ENCODE results near the gene SGPP2.
"Not testable (repeated sequence)": the region's sequence is repeated elsewhere in the genome, so short reads cannot be mapped to it uniquely, and the experiment has no call there.

Gene SGPP2, protein sequence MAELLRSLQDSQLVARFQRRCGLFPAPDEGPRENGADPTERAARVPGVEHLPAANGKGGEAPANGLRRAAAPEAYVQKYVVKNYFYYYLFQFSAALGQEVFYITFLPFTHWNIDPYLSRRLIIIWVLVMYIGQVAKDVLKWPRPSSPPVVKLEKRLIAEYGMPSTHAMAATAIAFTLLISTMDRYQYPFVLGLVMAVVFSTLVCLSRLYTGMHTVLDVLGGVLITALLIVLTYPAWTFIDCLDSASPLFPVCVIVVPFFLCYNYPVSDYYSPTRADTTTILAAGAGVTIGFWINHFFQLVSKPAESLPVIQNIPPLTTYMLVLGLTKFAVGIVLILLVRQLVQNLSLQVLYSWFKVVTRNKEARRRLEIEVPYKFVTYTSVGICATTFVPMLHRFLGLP

DNA sequence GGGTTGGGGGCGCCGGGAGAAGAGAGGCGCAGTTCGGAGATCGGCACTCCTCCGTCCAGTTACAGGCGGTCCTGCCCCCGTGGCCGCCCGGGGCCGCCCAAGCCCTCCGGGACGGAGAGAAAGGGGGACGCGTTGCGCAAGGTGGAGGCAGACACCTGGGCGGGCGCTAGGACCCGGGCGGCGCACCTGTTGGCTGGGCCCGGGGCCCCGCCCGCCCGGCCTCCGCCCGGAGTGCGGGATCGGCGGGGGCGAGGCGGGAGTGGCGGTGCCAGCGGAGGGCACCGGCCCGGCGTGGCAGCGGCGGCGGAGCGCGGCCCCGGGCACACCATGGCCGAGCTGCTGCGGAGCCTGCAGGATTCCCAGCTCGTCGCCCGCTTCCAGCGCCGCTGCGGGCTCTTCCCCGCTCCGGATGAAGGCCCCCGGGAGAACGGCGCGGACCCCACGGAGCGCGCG, at the start of gene SGPP2:
TSS of gene SGPP2 (plus strand) at position 268 of the 453 bp plus-strand sequence. CDS start at position 328, 60 bp downstream.
- DNase-seq = no peak

DNA sequence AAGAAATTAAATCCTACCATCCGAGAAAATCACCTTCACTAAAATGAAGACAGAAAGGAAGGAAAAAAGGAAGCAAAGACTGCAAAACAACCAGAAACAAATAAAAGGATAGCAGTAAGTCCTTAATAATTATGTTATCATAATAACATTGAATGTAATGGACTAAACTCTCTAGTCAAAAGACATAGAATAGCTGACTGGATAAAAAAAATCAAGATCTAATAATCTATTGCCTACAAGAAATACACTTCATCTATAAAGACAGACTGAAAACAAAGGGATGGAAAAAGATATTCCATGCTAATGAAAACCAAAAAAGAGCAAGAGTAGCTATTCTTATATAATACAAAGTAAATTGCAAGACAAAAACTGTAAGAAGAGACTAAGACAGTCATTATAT, 48.5 kb upstream of the SGPP2 start:
- no peak for DNase-seq

DNA sequence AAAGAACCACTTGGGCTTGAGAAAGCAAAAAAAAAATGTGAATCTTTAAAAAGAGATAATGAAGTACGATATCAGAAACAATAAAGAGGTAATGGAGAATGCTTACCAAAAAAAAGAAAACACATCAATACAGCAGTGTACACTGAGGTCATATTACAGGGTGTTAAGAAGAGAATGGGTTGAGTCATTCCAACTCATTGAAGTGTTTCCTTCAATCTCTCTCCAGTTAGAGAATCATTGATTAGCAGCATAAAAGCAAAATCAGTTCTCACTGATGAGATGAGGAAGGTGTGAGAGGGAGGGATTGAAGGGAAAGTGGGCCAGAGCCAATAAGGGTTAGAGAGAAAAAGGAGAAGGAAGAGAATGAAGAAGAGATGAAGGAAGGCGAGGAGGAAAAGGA, 43.9 kb upstream of the SGPP2 start:
- DNase-seq = no peak

- no peak for DNase-seq
Measured at GRCh38 chr2:222381566-222381965, 42.8 kb upstream of the SGPP2 start.

GRCh38 chr2:222383255-222383654, 41.1 kb upstream of the SGPP2 start:
- DNase-seq = no peak

DNA sequence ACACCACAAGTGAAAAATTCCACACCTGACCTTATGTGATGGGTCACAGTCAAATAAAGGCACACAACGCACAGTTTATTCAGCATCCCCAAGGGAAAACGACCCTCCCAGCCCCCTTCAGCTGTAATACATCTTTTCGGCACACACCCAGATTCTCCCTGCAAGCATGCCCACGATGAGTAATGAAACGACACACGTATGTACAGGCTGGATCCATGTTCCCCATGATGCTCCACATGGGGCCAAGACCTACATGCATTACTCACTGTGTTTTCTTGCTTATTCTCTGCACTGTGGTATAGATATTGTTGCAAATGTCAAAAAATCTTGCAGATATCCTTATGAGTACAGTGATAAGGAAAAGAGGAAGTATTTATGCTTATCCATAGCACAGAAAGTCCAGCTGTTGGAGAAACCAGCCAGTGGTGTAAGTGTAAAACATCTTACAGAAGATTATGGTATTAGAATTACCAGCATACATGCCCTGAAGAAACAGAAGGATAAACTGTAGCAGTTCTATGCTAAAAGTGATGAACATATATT, 32.5 kb upstream of the SGPP2 start:
- DNase-seq = peak in 2 of 3 donors; percentile 29 to 32

- DNase-seq = no peak
Measured at GRCh38 chr2:222393733-222394267, 30.5 kb upstream of the SGPP2 start.

DNA sequence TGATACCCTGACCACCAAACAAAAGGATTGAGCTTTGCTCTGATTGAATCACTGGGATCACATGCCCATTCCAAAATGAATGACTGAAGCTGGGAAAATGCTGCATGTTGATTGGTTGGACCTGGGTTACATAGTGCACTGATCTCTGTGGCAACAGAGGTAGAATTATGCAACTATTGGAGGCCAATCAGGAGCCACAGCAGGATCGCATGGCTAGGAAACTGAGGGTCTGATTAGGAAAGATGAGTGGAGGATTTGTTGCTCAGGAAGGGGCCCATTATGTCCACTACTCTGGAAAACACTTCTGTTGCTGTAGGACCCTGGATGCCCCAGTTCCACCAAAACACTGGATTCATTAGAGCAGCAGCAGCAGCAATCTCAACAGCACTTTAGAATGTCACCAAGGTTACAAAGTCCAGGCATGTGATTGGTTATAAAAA, 25.9 kb upstream of the SGPP2 start:
- DNase-seq = no peak

- no peak for DNase-seq
Measured at GRCh38 chr2:222399038-222399783, 25.1 kb upstream of the SGPP2 start.

DNA sequence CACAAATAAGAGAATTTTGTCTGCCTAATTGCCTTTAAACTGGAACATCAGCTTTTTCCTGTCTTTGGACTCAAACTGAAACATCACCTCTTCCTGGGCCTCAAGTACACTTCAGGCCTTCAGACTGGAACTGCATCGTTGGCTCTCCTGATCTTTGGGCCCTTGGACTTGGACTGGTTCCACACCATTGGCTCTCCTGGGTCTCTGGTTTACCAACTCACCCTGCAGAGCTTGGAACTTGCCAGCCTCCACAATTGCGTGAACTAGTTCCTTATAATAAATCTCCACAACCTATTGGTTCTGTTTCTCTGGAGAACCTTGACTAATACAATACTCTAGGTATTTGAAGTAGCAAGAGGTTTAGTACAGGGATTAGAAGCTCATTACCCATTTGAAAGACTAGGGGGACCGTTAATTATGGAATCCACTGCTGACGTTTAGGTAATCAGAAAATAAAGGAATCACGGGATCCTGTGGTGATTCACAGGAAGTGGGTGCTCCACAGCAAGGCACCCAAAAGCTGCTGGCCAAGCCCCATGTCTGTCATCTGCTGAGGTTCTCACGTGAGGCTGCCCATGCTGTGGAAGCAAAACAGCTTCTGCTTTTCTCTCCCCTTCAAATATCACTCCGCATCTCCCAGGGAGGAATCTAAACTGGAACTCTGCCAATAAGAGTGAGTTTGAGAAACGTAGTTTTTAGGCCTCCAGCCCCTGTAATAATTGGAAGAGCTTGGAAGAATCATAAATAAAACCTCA, 20.0 kb upstream of the SGPP2 start:
- peak; percentile 91 to 95 (median 94) for DNase-seq

- no peak for DNase-seq
Measured at GRCh38 chr2:222408684-222409083, 15.7 kb upstream of the SGPP2 start.

GRCh38 chr2:222410534-222410933, 13.8 kb upstream of the SGPP2 start:
- no peak for DNase-seq

DNA sequence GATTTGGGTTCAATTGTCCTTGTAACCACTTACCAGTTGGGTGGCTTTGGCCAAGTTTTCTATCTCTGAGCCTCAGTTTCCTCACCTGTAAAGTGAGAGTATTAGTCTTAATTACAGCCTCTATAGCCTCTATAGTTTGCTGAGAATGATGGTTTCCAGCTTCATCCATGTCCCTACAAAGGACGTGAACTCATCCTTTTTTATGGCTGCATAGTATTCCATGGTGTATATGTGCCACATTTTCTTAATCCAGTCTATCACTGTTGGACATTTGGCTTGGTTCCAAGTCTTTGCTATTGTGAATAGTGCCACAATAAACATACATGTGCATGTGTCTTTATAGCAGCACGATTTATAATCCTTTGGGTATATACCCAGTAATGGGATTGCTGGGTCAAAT, 12.0 kb upstream of the SGPP2 start:
- DNase-seq = not testable (repeated sequence)

DNA sequence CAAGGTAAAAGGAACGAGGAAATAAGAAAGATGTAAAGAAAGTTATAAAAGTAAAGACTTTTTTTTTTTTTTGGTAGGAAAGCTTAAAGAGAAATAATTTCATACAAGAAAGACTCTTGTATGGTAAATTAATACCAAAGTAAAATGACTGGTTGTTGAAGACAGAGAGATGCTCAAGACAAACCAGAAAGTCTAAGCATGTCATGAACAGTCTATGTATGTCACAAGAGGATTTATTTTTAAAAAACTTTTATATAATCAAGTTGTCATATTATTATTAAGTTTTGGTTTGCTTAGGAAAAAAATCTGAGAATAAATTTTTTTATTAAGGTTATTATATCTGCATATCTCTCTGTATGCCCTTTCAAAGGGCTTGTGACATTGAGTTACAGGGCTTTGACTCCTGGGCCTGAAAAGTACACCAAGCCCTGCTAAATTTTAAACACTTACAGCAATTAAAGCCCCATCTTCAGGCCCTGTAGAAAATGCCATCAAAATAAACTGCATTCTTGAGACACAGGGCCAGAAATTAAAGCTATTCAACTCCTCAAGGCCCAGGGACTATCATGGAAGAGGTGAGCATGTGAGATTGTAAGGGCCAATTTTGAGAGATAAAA, 10.9 kb upstream of the SGPP2 start:
- no peak for DNase-seq

DNA sequence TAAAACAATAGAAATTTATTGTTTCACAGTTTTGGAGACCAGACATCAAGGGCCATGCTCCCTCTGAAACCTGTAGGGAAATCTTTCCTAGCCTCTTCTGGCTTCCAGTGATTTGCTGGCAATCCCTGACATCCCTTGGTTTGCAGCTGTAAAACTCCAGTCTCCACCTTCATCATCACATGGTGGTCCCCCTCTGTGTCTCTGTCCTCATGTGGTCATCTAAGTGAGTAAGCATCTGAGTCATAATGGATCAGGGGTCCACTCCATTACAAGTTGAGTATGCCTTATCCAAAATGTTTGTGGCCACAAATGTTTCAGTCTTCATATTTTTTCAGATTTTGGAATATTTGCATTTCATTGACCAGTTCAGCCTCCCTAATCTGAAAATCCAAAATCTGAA, 5.6 kb upstream of the SGPP2 start:
- DNase-seq = peak; percentile 28 to 56 (median 50)

DNA sequence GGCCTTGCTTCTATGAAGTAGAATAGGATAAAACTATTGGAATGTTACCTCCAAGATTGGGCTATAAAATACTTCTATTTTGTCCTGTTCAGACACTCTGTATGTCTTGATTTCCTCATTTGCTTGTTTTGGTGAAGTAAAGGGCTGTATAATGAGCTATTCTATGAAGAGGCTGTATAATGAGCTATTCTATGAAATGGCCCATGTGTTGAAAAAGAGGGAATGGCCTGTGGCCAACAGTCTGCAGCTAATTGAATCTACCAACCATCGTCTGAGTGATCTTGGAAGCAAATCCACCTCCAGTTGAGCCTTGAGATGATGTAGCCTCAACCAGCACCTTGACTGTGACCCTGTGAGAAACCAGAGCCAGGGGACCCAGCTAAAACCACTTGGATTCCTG, 3.8 kb upstream of the SGPP2 start:
- no peak for DNase-seq

DNA sequence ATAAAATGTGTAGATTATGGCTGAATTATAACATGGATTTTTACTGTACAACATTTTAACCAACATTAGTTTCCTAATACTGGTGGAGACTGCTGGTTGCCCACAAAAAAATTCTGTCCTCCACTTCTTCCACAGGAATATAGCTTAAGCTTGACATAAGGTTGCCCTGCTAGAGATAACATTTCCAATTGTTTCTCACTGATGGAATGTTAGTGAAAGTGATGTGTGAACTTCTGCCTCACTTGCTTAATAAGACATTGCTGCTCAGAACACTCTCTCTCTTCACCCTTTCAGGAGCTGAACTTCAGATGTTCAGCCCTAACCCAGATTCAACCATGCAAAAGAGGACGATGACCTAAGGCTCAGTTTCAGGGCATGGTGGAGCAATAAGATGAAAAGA, 2.7 kb upstream of the SGPP2 start:
- DNase-seq = no peak

GRCh38 chr2:222423186-222423585, 1.2 kb upstream of the SGPP2 start:
- no peak for DNase-seq

GRCh38 chr2:222423632-222424275, 589 bp upstream of the SGPP2 start:
- DNase-seq = peak; percentile 95 to 98 (median 97)

- peak; percentile 90 to 95 (median 92) for DNase-seq
Measured at GRCh38 chr2:222424729-222425671, 657 bp downstream of the SGPP2 start.

Data from suppressor macrophage treated with lipopolysaccharide for 1 hour (primary cell).